Measurements from ENCODE around the gene TTC28. TPM values are rescaled to one million over a fixed set of nuclear protein-coding genes. Genes with fewer than 3 reads are reported as not detected.
"Not testable (repeated sequence)": the region's sequence is repeated elsewhere in the genome, so short reads cannot be mapped to it uniquely, and the experiment has no call there.

TTC28 gene
- total RNA-seq, 1 experiment from 2014 or later, result 14.8 TPM

GRCh38 chr22:28568099-28568498, 111.5 kb downstream of the TTC28 start:
- no peaks in the 10 kb centered on the region for H3K36me3 ChIP-seq (replicated peaks; ENCODE audit: control insufficient read depth, insufficient read depth, low read length)

GRCh38 chr22:28566920-28567499, 112.6 kb downstream of the TTC28 start:
- not testable (repeated sequence) for DNase-seq; H3K4me3 ChIP-seq (ENCODE audit: insufficient read depth, low read depth, low read length); H3K36me3 ChIP-seq (replicated peaks; ENCODE audit: control insufficient read depth, insufficient read depth, low read length); H3K27me3 ChIP-seq (ENCODE audit: control insufficient read depth, insufficient read depth, low read length)

More at GRCh38 chr22:28568099-28568498, 111.5 kb downstream of the TTC28 start:
- H3K4me3 ChIP-seq (ENCODE audit: insufficient read depth, low read depth, low read length), result no peak overlapping the region
- no peaks in the 10 kb centered on the region for H3K27me3 ChIP-seq (ENCODE audit: control insufficient read depth, insufficient read depth, low read length)
- DNase-seq, result no peak

- Histone ChIP-seq H3K36me3 (replicated peaks; ENCODE audit: control insufficient read depth, insufficient read depth, low read length) (no peaks in the 10 kb centered on the region), H3K4me3 (ENCODE audit: insufficient read depth, low read depth, low read length) (no peak overlapping the region), H3K27me3 (ENCODE audit: control insufficient read depth, insufficient read depth, low read length) (no peaks in the 10 kb centered on the region)
- DNase-seq, result no peak
Measured at GRCh38 chr22:28563636-28564035, 116.0 kb downstream of the TTC28 start.

- no peaks in the 10 kb centered on the region for H3K36me3 ChIP-seq (replicated peaks; ENCODE audit: control insufficient read depth, insufficient read depth, low read length)
- no peaks in the 10 kb centered on the region for H3K27me3 ChIP-seq (ENCODE audit: control insufficient read depth, insufficient read depth, low read length)
- no peak for DNase-seq
- no peak overlapping the region for H3K4me3 ChIP-seq (ENCODE audit: insufficient read depth, low read depth, low read length)
Measured at GRCh38 chr22:28562324-28562723, 117.3 kb downstream of the TTC28 start.

GRCh38 chr22:28560743-28561101, 118.9 kb downstream of the TTC28 start:
- DNase-seq; H3K36me3 ChIP-seq (replicated peaks; ENCODE audit: control insufficient read depth, insufficient read depth, low read length); H3K4me3 ChIP-seq (ENCODE audit: insufficient read depth, low read depth, low read length); H3K27me3 ChIP-seq (ENCODE audit: control insufficient read depth, insufficient read depth, low read length): not testable (repeated sequence)

- DNase-seq, result no peak
- Histone ChIP-seq H3K36me3 (replicated peaks; ENCODE audit: control insufficient read depth, insufficient read depth, low read length) (no peaks in the 10 kb centered on the region), H3K27me3 (ENCODE audit: control insufficient read depth, insufficient read depth, low read length) (no peaks in the 10 kb centered on the region), H3K4me3 (ENCODE audit: insufficient read depth, low read depth, low read length) (no peak overlapping the region)
Measured at GRCh38 chr22:28560046-28560742, 119.4 kb downstream of the TTC28 start.

GRCh38 chr22:28557184-28557583, 122.5 kb downstream of the TTC28 start:
- no peaks in the 10 kb centered on the region for H3K27me3 ChIP-seq (ENCODE audit: control insufficient read depth, insufficient read depth, low read length)
- no peak for DNase-seq

GRCh38 chr22:28553108-28553866, 126.4 kb downstream of the TTC28 start:
- H3K36me3 ChIP-seq (replicated peaks; ENCODE audit: control insufficient read depth, insufficient read depth, low read length); H3K4me3 ChIP-seq (ENCODE audit: insufficient read depth, low read depth, low read length): not testable (repeated sequence)

More at GRCh38 chr22:28557184-28557583, 122.5 kb downstream of the TTC28 start:
- Histone ChIP-seq H3K4me3 (ENCODE audit: insufficient read depth, low read depth, low read length) (no peak overlapping the region), H3K36me3 (replicated peaks; ENCODE audit: control insufficient read depth, insufficient read depth, low read length) (no peaks in the 10 kb centered on the region)

GRCh38 chr22:28548406-28548805, 131.2 kb downstream of the TTC28 start:
- Histone ChIP-seq H3K4me3 (ENCODE audit: insufficient read depth, low read depth, low read length) (no peak overlapping the region), H3K27me3 (ENCODE audit: control insufficient read depth, insufficient read depth, low read length) (no peaks in the 10 kb centered on the region), H3K36me3 (replicated peaks; ENCODE audit: control insufficient read depth, insufficient read depth, low read length) (no peaks in the 10 kb centered on the region)
- no peak for DNase-seq

More at GRCh38 chr22:28553108-28553866, 126.4 kb downstream of the TTC28 start:
- H3K27me3 ChIP-seq (ENCODE audit: control insufficient read depth, insufficient read depth, low read length); DNase-seq: not testable (repeated sequence)

- Histone ChIP-seq H3K27me3 (ENCODE audit: control insufficient read depth, insufficient read depth, low read length) (no peaks in the 10 kb centered on the region), H3K4me3 (ENCODE audit: insufficient read depth, low read depth, low read length) (no peak overlapping the region), H3K36me3 (replicated peaks; ENCODE audit: control insufficient read depth, insufficient read depth, low read length) (no peaks in the 10 kb centered on the region)
- no peak for DNase-seq
Measured at GRCh38 chr22:28547132-28547842, 132.4 kb downstream of the TTC28 start.

- DNase-seq, result no peak
- H3K4me3 ChIP-seq (ENCODE audit: insufficient read depth, low read depth, low read length), result no peak overlapping the region
- no peaks in the 10 kb centered on the region for H3K36me3 ChIP-seq (replicated peaks; ENCODE audit: control insufficient read depth, insufficient read depth, low read length)
- no peaks in the 10 kb centered on the region for H3K27me3 ChIP-seq (ENCODE audit: control insufficient read depth, insufficient read depth, low read length)
Measured at GRCh38 chr22:28544431-28544868, 135.2 kb downstream of the TTC28 start.

GRCh38 chr22:28542980-28543621, 136.5 kb downstream of the TTC28 start:
- no peaks in the 10 kb centered on the region for H3K27me3 ChIP-seq (ENCODE audit: control insufficient read depth, insufficient read depth, low read length)
- no peak for DNase-seq
- H3K4me3 ChIP-seq (ENCODE audit: insufficient read depth, low read depth, low read length), result no peak overlapping the region
- H3K36me3 ChIP-seq (replicated peaks; ENCODE audit: control insufficient read depth, insufficient read depth, low read length), result no peaks in the 10 kb centered on the region

GRCh38 chr22:28541137-28541536, 138.5 kb downstream of the TTC28 start:
- no peaks in the 10 kb centered on the region for H3K36me3 ChIP-seq (replicated peaks; ENCODE audit: control insufficient read depth, insufficient read depth, low read length)
- no peaks in the 10 kb centered on the region for H3K27me3 ChIP-seq (ENCODE audit: control insufficient read depth, insufficient read depth, low read length)
- H3K4me3 ChIP-seq (ENCODE audit: insufficient read depth, low read depth, low read length), result no peak overlapping the region
- peak; percentile 52 for DNase-seq

- H3K27me3 ChIP-seq (ENCODE audit: control insufficient read depth, insufficient read depth, low read length), result no peaks in the 10 kb centered on the region
Measured at GRCh38 chr22:28538922-28539321, 140.7 kb downstream of the TTC28 start.

More at GRCh38 chr22:28538922-28539321, 140.7 kb downstream of the TTC28 start:
- Histone ChIP-seq H3K4me3 (ENCODE audit: insufficient read depth, low read depth, low read length) (no peak overlapping the region), H3K36me3 (replicated peaks; ENCODE audit: control insufficient read depth, insufficient read depth, low read length) (no peaks in the 10 kb centered on the region)
- no peak for DNase-seq

Measured in H7 (cell line).